Measurements from ENCODE around the gene VPS9D1. TPM values are rescaled to one million over a fixed set of nuclear protein-coding genes. Genes with fewer than 3 reads are reported as not detected.

Gene VPS9D1
- total RNA-seq, 1 experiment from 2014 or later: 26.7 TPM

DNA sequence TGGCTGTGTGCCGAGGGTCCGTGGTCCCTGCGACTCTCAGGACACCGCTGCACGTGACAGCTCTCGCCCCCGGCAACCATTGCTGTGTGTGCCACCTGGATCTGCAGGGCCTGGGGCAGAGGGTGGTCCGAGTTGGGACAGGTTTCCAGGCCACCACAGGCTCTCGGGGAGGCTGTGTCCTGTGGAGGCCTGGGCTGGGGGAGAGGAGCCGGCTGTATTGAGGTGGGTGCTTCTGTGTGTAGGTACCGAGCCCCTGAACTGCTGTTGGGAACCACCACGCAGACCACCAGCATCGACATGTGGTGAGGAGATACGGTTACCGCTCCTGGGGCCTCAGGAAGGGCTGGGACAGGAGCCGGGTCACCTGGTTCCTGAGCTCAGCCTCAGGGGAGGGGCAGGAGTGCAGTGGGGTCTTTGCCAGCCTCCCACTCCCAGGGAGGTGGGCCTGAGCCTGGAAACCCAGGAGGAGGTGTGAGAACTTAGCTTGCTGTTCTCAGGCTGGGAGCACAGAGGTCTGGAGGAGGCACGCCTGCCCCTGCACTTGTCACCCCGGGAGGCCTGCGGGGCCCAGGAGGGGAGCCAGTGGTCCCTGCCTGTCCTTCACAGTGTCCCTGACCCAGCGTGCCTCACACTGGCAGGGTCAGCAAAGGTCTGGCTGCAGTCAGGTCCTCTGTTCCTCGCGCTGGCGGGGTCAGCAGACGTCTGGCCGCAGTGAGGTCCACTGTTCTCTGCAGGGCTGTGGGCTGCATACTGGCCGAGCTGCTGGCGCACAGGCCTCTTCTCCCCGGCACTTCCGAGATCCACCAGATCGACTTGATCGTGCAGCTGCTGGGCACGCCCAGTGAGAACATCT lies 26.5 kb downstream of the VPS9D1 start:
- TF ChIP-seq, protein P1, sequence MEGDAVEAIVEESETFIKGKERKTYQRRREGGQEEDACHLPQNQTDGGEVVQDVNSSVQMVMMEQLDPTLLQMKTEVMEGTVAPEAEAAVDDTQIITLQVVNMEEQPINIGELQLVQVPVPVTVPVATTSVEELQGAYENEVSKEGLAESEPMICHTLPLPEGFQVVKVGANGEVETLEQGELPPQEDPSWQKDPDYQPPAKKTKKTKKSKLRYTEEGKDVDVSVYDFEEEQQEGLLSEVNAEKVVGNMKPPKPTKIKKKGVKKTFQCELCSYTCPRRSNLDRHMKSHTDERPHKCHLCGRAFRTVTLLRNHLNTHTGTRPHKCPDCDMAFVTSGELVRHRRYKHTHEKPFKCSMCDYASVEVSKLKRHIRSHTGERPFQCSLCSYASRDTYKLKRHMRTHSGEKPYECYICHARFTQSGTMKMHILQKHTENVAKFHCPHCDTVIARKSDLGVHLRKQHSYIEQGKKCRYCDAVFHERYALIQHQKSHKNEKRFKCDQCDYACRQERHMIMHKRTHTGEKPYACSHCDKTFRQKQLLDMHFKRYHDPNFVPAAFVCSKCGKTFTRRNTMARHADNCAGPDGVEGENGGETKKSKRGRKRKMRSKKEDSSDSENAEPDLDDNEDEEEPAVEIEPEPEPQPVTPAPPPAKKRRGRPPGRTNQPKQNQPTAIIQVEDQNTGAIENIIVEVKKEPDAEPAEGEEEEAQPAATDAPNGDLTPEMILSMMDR (IDR thresholded peaks at IDR 0.05; ENCODE audit: unreplicated experiment): no peak
- intact Hi-C loops (cut with micrococcal nuclease; ENCODE audit: unreplicated experiment): no loop called here
- CTCF ChIA-PET: interaction anchor here (0.8 kb wide), 1 partner anchor 17 kb away, joined by 3 read pairs; no protein-coding TSS in a partner anchor
- peak overlapping the region; percentile 27 for H3K27ac Mint-ChIP-seq (ENCODE audit: unreplicated experiment)
- H3K36me3 Mint-ChIP-seq (ENCODE audit: insufficient read depth, unreplicated experiment): peaks cover 91% of the 10 kb centered on the region
- no TSS peak for BruUV-seq (replicated peaks)
- no peak for DNase-seq
- no peaks in the 10 kb centered on the region for H3K9me3 Mint-ChIP-seq (ENCODE audit: low read depth, unreplicated experiment)
- no peaks in the 10 kb centered on the region for H3K4me1 Mint-ChIP-seq (ENCODE audit: low read depth, unreplicated experiment)
- no peak overlapping the region for H3K4me3 Mint-ChIP-seq (ENCODE audit: low read depth, unreplicated experiment)
- no peaks in the 10 kb centered on the region for H3K27me3 Mint-ChIP-seq (ENCODE audit: unreplicated experiment)

DNA sequence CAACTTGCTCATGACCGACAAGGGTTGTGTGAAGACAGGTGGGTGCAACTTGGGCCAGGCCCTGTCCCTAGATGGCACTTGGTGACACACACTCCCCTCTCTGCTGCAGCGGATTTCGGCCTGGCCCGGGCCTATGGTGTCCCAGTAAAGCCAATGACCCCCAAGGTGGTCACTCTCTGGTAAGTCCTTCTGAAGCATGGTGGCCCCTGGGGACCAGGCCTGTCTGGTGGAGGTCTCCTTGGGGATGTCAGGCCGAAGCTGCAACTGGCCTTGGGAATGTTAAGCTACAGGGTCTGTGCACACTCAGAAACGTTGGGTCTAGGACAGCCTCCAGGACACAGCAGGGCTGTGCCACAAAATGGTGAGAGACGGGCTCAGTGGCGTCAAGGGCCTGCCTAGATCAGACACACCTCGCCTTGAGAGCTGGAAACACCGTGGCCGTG lies 27.4 kb downstream of the VPS9D1 start:
- H3K36me3 Mint-ChIP-seq (ENCODE audit: insufficient read depth, unreplicated experiment): peaks cover 84% of the 10 kb centered on the region
- DNase-seq: no peak
- H3K4me3 Mint-ChIP-seq (ENCODE audit: low read depth, unreplicated experiment): no peak overlapping the region
- H3K27me3 Mint-ChIP-seq (ENCODE audit: unreplicated experiment): no peaks in the 10 kb centered on the region
- H3K9me3 Mint-ChIP-seq (ENCODE audit: low read depth, unreplicated experiment): no peaks in the 10 kb centered on the region
- intact Hi-C loops (cut with micrococcal nuclease; ENCODE audit: unreplicated experiment): no loop called here
- peak overlapping the region; percentile 27 for H3K27ac Mint-ChIP-seq (ENCODE audit: unreplicated experiment)
- BruUV-seq (replicated peaks): no TSS peak
- TF ChIP-seq, protein P1 (IDR thresholded peaks at IDR 0.05; ENCODE audit: unreplicated experiment): no peak
- CTCF ChIA-PET: no interaction called here
- no peaks in the 10 kb centered on the region for H3K4me1 Mint-ChIP-seq (ENCODE audit: low read depth, unreplicated experiment)

DNA sequence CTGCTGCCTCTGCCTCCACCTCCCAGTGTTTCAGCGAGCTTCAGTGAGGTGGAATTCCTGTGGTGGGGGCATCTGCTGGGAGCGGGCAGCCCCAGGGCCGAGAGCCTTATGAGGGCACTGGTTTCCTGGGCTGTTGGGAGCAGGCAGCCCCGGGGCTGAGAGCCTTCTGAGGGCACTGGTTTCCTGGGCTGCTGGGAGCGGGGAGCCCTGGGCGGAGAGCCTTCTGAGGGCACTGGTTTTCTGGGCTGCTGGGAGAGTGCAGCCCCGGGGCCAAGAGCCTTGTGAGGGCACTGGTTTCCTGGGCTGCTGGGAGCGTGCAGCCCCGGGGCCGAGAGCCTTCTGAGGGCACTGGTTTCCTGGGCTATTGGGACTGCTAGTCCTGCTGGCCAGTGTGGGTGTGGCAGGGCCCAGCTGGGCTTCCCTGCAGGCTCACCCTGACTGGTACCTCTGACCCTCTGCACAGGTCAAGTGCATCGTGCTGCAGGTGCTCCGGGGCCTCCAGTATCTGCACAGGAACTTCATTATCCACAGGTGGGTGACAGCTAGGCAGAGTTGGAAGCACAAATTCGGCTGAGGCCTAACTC lies 28.6 kb downstream of the VPS9D1 start:
- Mint-ChIP-seq H3K4me1 (ENCODE audit: low read depth, unreplicated experiment) (peaks cover 10% of the 10 kb centered on the region), H3K4me3 (ENCODE audit: low read depth, unreplicated experiment) (no peak overlapping the region), H3K27me3 (ENCODE audit: unreplicated experiment) (no peaks in the 10 kb centered on the region), H3K36me3 (ENCODE audit: insufficient read depth, unreplicated experiment) (peaks cover 84% of the 10 kb centered on the region), H3K9me3 (ENCODE audit: low read depth, unreplicated experiment) (no peaks in the 10 kb centered on the region), H3K27ac (ENCODE audit: unreplicated experiment) (no peak overlapping the region)
- intact Hi-C loops (cut with micrococcal nuclease; ENCODE audit: unreplicated experiment): no loop called here
- CTCF ChIA-PET: interaction anchor here (0.6 kb wide), 1 partner anchor 23 kb away, joined by 3 read pairs; no protein-coding TSS in a partner anchor
- DNase-seq: no peak
- TF ChIP-seq, protein P1 (IDR thresholded peaks at IDR 0.05; ENCODE audit: unreplicated experiment): no peak
- no TSS peak for BruUV-seq (replicated peaks)

DNA sequence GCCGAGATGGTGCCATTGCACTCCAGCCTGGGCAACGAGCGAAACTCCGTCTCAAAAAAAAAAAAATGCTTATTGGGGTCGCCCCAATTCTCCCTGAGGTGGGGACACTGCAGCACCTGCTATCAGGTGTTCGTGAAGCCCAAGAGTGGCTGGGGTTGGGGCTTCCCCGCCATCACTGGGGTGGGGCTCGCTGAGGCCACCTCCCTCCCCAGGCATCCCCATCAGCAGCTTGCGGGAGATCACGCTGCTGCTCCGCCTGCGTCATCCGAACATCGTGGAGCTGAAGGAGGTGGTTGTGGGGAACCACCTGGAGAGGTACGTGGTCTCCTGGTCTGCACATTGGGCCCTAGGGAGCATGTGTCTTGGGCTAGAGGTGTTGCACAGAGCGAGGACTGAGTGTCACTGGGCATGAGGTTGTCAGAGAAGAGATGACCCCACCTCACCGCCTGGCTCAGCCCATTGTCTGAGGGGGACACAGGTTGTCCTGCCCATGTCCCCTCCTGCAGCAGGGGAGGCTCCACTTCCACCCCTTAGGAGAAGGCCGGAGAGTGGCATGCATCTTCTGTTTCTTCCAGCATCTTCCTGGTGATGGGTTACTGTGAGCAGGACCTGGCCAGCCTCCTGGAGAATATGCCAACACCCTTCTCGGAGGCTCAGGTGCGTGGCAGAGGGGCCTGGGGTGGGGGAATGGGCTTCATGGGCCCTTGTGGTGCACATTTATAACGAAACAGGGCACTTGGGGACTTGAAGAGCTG lies 29.3 kb downstream of the VPS9D1 start:
- H3K4me3 Mint-ChIP-seq (ENCODE audit: low read depth, unreplicated experiment): no peak overlapping the region
- H3K9me3 Mint-ChIP-seq (ENCODE audit: low read depth, unreplicated experiment): no peaks in the 10 kb centered on the region
- peaks cover 84% of the 10 kb centered on the region for H3K36me3 Mint-ChIP-seq (ENCODE audit: insufficient read depth, unreplicated experiment)
- CTCF ChIA-PET: no interaction called here
- DNase-seq: no peak
- H3K27me3 Mint-ChIP-seq (ENCODE audit: unreplicated experiment): no peaks in the 10 kb centered on the region
- intact Hi-C loops (cut with micrococcal nuclease; ENCODE audit: unreplicated experiment): no loop called here
- TF ChIP-seq, protein P1 (IDR thresholded peaks at IDR 0.05; ENCODE audit: unreplicated experiment): no peak
- no TSS peak for BruUV-seq (replicated peaks)
- peaks cover 10% of the 10 kb centered on the region for H3K4me1 Mint-ChIP-seq (ENCODE audit: low read depth, unreplicated experiment)
- no peak overlapping the region for H3K27ac Mint-ChIP-seq (ENCODE audit: unreplicated experiment)

Measured in Calu3 (cell line).